Cardiac fibroblast (primary cell): ENCODE data around the gene CELSR1.
"Not testable (repeated sequence)": the region's sequence is repeated elsewhere in the genome, so short reads cannot be mapped to it uniquely, and the experiment has no call there.

Experiments
- DNase-seq, 2 donors: peaks; one replicate each; pipeline versions ENCODE4 v3.0.0 to v3.0.0-alpha.2; 2010; ENCODE audit warnings: low read depth in 2 of 2
- H3K4me3 ChIP-seq, 2 donors: replicated peaks in 1 of 2; 1 replicate in 1 of 2; 2 replicates in 1 of 2; pipeline ENCODE4 v1.5.1; 2011; ENCODE audit warnings: low read depth in 2 of 2, low read length in 2 of 2, mild to moderate bottlenecking in 2 of 2, moderate library complexity in 1 of 2
- CTCF ChIP-seq: IDR thresholded peaks from one replicate; pipeline ENCODE4 v1.5.1; 2011; ENCODE audit warnings: low read depth, mild to moderate bottlenecking, low read length, inconsistent platforms

Gene CELSR1

DNA sequence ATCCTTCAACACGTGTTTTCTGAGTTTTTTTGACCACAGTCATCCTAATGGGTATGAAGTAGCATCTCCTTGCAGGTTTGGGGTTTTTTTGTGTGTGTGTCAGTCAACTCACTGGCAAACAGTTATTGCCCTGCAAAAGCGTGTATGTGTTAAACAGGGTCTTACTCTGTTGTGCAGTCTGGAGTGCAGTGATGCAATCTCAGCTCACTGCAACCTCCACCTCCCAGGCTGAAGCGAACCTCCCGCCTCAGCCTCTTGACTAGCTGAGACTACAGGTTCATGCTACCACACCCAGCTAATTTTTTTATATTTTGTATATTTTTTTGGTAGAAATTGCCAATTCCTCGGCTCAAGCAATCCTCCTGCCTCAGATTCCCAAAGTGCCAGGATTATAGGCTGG is 15.4 kb downstream of the CELSR1 start:
- H3K4me3 ChIP-seq: no peak overlapping the region
- TF ChIP-seq CTCF: no peak
- DNase-seq: no peak

DNA sequence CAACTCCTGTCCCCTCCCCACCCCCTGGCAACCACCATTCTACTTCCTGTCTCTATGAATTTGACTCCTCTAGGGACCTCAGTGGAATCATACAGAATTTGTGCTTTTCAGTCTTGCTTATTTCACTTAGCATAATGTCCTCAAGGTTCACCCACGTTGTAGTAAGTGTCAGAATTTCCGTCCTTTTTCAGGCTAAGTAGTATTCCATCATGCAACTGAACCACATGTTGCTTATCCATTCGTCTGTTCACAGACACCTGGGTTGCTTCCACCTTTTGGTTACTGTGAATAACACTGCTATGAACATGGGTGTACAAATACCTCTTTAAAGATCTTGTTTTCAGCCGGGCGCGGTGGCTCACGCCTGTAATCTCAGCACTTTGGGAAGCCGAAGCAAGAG is 16.5 kb downstream of the CELSR1 start:
- no peak for TF ChIP-seq CTCF
- DNase-seq: no peak
- no peak overlapping the region for H3K4me3 ChIP-seq

DNA sequence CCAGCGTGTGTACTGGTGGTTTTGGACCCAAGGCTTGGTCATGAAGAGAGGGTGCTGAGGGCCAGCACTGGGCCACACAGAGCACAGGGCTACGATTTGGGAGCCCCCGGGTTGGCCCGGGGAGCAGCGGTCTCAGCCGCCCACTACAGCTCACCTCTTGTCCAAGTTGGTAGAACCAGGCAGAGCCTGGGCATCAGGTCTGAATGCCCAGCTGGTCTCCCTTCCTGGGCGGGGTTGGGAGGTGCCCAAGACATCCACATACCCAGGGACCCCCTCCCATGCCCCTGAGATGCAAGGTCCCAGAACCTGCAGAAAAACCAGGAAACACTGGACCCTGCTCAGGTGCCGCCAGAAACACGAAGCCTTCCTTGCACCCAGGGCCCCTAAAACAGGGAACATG is 18.0 kb downstream of the CELSR1 start:
- no peak for TF ChIP-seq CTCF
- DNase-seq: no peak
- no peak overlapping the region for H3K4me3 ChIP-seq

DNA sequence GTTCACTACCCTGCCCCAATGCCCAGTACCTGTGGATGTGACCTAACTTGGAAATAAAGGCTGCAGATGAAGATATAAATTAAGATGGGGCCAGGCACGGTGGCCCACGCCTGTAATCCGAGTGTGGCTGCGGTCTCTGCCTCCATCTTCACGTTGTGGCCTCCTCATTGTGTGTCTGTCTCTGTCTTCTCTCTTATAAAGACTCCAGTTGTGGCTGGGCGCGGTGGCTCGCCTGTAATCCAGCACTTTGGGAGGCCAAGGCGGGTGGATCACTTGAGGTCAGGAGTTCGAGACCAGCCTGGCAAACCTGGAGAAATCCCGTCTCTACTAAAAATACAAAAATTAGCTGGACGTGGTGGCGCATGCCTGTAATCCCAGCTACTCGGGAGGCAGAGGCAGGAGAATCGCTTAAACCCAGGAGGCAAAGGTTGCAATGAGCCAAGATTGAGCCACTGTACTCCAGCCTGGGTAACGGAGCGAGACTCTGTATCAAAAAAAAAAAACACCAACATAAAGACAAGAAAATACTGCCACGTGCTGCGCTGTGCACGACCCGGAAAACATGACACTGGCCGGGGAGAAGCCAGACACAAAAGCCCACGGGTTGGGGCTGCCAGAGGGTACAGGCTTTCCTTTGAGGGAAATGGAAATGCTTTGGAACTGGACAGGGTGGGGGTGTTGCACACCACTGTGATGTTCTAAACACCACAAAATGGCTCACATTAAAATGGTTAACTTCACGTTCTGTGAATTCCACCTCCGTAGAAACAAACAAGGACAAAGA is 18.7 kb downstream of the CELSR1 start:
- TF ChIP-seq CTCF: no peak
- DNase-seq: no peak
- H3K4me3 ChIP-seq: no peak overlapping the region

DNA sequence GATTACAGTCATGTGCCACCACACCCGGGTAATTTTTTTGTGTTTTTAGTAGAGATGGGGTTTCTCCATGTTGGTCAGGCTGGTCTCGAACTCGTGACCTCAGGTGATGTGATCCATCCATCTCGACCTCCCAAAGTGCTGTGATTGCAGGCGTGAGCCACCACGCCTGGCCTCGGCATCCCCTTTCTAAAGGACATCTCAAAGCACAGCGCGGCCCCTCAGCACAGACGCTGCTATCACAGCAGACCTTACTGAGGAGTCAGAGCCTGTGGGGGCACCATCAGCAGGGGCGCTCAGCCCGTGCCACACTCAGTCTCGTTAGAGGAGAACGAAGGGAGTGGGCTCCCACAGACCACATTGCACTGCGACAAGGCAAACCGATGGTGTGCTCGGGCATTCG is 19.4 kb downstream of the CELSR1 start:
- H3K4me3 ChIP-seq: no peak overlapping the region
- no peak for TF ChIP-seq CTCF
- DNase-seq: no peak

DNA sequence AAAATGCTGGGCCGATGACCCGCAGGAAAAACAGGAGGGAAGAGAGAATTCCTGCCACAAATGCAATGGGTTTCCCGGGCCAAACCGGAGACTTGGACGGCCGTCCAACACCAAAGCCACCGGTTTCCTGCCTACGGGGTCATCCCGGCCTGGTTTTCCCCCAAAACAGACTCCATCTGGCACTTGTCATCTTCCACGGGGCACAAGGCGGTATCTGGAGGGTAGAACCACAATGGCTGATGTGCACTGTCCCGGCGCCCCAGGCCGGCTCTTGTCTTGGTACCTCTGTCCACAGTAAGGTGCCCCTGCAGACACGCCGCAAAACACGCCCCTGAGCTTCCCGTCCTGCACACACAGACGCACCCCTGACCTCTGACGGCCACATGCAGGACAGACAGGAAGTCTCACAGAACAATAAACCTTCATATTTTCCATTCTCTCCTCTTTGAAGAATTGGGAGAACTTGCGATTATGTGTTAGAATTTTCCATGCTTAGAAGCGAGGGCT is 20.1 kb downstream of the CELSR1 start:
- H3K4me3 ChIP-seq: no peak overlapping the region
- no peak for DNase-seq
- TF ChIP-seq CTCF: no peak

DNA sequence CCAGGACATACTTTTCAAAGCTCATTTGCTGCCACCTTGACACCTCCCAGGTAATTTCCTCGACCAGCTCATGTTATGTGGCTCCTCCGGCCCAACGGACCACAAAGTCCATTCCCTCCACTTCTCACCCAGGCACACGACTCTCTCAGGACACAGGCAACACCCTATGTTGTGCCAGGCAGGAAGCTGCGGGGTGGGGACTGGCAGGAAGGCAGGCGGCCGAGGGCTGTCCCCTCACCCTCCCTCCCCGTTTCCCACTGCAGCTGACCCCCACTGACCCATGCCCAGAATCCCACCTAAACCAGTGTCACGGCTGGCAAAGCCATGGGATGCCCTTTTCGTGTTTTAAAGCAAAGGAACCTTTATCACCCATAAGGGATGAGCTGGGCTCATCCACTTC is 20.8 kb downstream of the CELSR1 start:
- no peak for DNase-seq
- no peak overlapping the region for H3K4me3 ChIP-seq
- TF ChIP-seq CTCF: no peak

DNA sequence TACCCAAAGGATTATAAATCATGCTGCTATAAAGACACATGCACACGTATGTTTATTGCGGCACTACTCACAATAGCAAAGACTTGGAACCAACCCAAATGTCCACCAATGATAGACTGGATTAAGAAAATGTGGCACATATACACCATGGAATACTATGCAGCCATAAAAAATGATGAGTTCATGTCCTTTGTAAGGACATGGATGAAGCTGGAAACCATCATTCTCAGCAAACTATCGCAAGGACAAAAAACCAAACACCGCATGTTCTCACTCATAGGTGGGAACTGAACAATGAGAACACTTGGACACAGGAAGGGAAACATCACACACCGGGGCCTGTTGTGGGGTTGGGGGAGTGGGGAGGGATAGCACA is 21.3 kb downstream of the CELSR1 start:
- not testable (repeated sequence) for H3K4me3 ChIP-seq, DNase-seq
